H1 (cell line): ENCODE measurements around the gene NRM. TPM values are rescaled to one million over a fixed set of nuclear protein-coding genes. Genes with fewer than 3 reads are reported as not detected.

Source experiments
- ASH2L ChIP-seq: fragments of 200-600, 300-600 bp; sonication (generic); IDR thresholded peaks from one replicate; pipeline ENCODE4 v1.7.1; 2017; ENCODE audit warnings: low read length
- BRCA1 ChIP-seq: IDR thresholded peaks from 2 replicates; pipeline ENCODE4 v1.6.1; 2012; ENCODE audit warnings: low read depth, low read length, improper control_type of control experiment
- CBX5 ChIP-seq: fragments of 300-800, 300-1000 bp; sonication (generic); IDR thresholded peaks from 2 replicates; pipeline ENCODE4 v1.7.1; 2016; ENCODE audit warnings: antibody characterized with exemption, low read length, low read depth
- CEBPB ChIP-seq: IDR thresholded peaks from 2 replicates; pipeline ENCODE4 v1.6.1; 2012; ENCODE audit warnings: low read depth, low read length
- CHD2 ChIP-seq: IDR thresholded peaks from 2 replicates; pipeline ENCODE4 v1.6.1; 2012; ENCODE audit warnings: low read length, improper control_type of control experiment
- CREB1 ChIP-seq: IDR thresholded peaks from 2 replicates; pipeline ENCODE4 v1.6.1; 2012; ENCODE audit warnings: inconsistent platforms
- CTCF ChIP-seq, 3 experiments: IDR thresholded peaks; 1 replicate in 2 of 3; 2 replicates in 1 of 3; pipeline versions ENCODE4 v1.5.1 to v1.6.1; 2011; ENCODE audit warnings: low read length in 3 of 3, mild to moderate bottlenecking in 3 of 3, inconsistent platforms in 2 of 3, low read depth in 1 of 3, moderate library complexity in 1 of 3; ENCODE audit not compliant: insufficient read depth in 1 of 3; ENCODE audit errors: control extremely low read depth in 1 of 3
- HDAC2 ChIP-seq, 2 experiments: fragments of 300-600 bp in 1 of 2; sonication (generic) in 1 of 2; IDR thresholded peaks; 2 replicates each; pipeline ENCODE4 v1.6.1; 2011 to 2012; ENCODE audit warnings: low read depth in 2 of 2, low read length in 2 of 2, mild to moderate bottlenecking in 2 of 2, moderate library complexity in 2 of 2, borderline replicate concordance in 1 of 2, inconsistent platforms in 1 of 2
- JUND ChIP-seq: IDR thresholded peaks from 2 replicates; pipeline ENCODE4 v1.6.1; 2011; ENCODE audit warnings: mild to moderate bottlenecking, improper control_type of control experiment, low read length
- KDM1A ChIP-seq: fragments of 200-600, 300-600 bp; sonication (generic); IDR thresholded peaks from 2 replicates; pipeline ENCODE4 v1.7.1; 2016; ENCODE audit warnings: mild to moderate bottlenecking, low read length, borderline replicate concordance
- KDM4A ChIP-seq: IDR thresholded peaks from one replicate; pipeline ENCODE4 v1.7.1; 2012; ENCODE audit warnings: low read depth, mild to moderate bottlenecking, moderate library complexity, low read length, inconsistent platforms; ENCODE audit not compliant: severe bottlenecking
- NRF1 ChIP-seq: IDR thresholded peaks from 2 replicates; pipeline ENCODE4 v1.6.1; 2011; ENCODE audit warnings: mild to moderate bottlenecking, low read depth, low read length, improper control_type of control experiment
- POU5F1 ChIP-seq: IDR thresholded peaks from 2 replicates; pipeline ENCODE4 v1.6.1; 2011; ENCODE audit warnings: low read depth, mild to moderate bottlenecking, low read length, moderate library complexity
- SAP30 ChIP-seq: fragments of 300-600 bp; sonication (generic); IDR thresholded peaks from 2 replicates; pipeline ENCODE4 v1.7.1; 2012; ENCODE audit warnings: low read length, moderate library complexity, mild to moderate bottlenecking, inconsistent platforms; ENCODE audit not compliant: insufficient read depth, insufficient replicate concordance
- SIN3A ChIP-seq, 2 experiments: IDR thresholded peaks in 1 of 2; conservative IDR thresholded peaks in 1 of 2; 2 replicates each; pipeline ENCODE4 v1.6.1; 2011 to 2012; ENCODE audit warnings: low read length in 2 of 2, improper control_type of control experiment in 1 of 2, low read depth in 1 of 2, mild to moderate bottlenecking in 1 of 2
- SP4 ChIP-seq: IDR thresholded peaks from 2 replicates; pipeline ENCODE4 v1.6.1; 2012; ENCODE audit warnings: low read length, inconsistent platforms
- TAF7 ChIP-seq: optimal IDR thresholded peaks from 2 replicates; pipeline ENCODE3; 2011; ENCODE audit warnings: low read depth, mild to moderate bottlenecking, inconsistent platforms, low read length, moderate library complexity, borderline replicate concordance
- TCF12 ChIP-seq: IDR thresholded peaks from 2 replicates; pipeline ENCODE4 v1.6.1; 2011; ENCODE audit warnings: low read depth, mild to moderate bottlenecking, low read length
- TEAD4 ChIP-seq: IDR thresholded peaks from 2 replicates; pipeline ENCODE4 v1.6.1; 2012; ENCODE audit warnings: low read depth, low read length, inconsistent platforms, mixed read lengths
- USF2 ChIP-seq: IDR thresholded peaks from 2 replicates; pipeline ENCODE4 v1.6.1; 2011; ENCODE audit warnings: low read length, improper control_type of control experiment
- polyA plus RNA-seq, 7 experiments: library from polyadenylated mRNA; depleted of rRNA in 3 of 7; stranded (reverse) in 5 of 7; unstranded in 2 of 7; fragments of >200 nt in 5 of 7; fragments of 200-250 nt in 2 of 7; gene quantifications; 1 replicate in 5 of 7; 2 replicates in 1 of 7; 4 replicates in 1 of 7; pipeline versions ENCODE4 v1.2.1 to v1.2.3, GENCODE V29; 2011 to 2013; ENCODE audit warnings: missing spikeins in 2 of 7, mixed read lengths in 2 of 7
- total RNA-seq: library from RNA; stranded (reverse); fragmentation: NEBNext Ultra II Directional; extraction: Animal tissue kit (Norgen Biotek cat#: 25700); gene quantifications from 2 replicates; pipeline ENCODE4 v1.2.1, GENCODE V29; 2021

The NRM gene
- total and polyA plus RNA-seq, 2 of the 8 experiments (the other 6 are each of a cell fraction or from before 2014, with no cell fraction given) = 27.3 to 50.4 TPM

GRCh38 chr6:30686908-30687658, 3.7 kb downstream of the NRM start (continued):
- TF ChIP-seq USF2 = no peak
- TF ChIP-seq BRCA1 = no peak
- TF ChIP-seq SIN3A (conservative IDR thresholded peaks at IDR 0.05 in 1 of 2, IDR thresholded peaks at IDR 0.05 in 1 of 2; ENCODE audit: low read depth in 1 of 2, low read length in 2 of 2) = peak; percentile 74 to 93; a peak in 3 of 4 replicates
- TF ChIP-seq HDAC2 (IDR thresholded peaks at IDR 0.05; ENCODE audit: borderline replicate concordance in 1 of 2, low read depth in 2 of 2, low read length in 2 of 2) = peak; percentile 26 to 79; a peak in 3 of 4 replicates
- TF ChIP-seq SP4 = 0 out of 2 replicates have a peak, but pooled peaks have one; percentile 41
- 0 out of 2 replicates have a peak, but pooled peaks have one; percentile 4 for TF ChIP-seq TCF12
- peak; percentile 22 for TF ChIP-seq ASH2L
- no peak for TF ChIP-seq CTCF (IDR thresholded peaks at IDR 0.05; ENCODE audit: control extremely low read depth in 1 of 3, insufficient read depth in 1 of 3, low read depth in 1 of 3, low read length in 3 of 3)
- no peak for TF ChIP-seq CHD2
- TF ChIP-seq CEBPB = no peak
- no peak for TF ChIP-seq TEAD4
- no peak for TF ChIP-seq NRF1
- TF ChIP-seq CREB1 = no peak
- TF ChIP-seq KDM4A = peak; percentile 90
- TF ChIP-seq TAF7 = peak; percentile 16
- no peak for TF ChIP-seq KDM1A
- no peak for TF ChIP-seq POU5F1
- TF ChIP-seq CBX5 = no peak
- TF ChIP-seq JUND = no peak
- TF ChIP-seq SAP30 = no peak
